ENCODE results near the gene CRYM. TPM values are rescaled to one million over a fixed set of nuclear protein-coding genes. Genes with fewer than 3 reads are reported as not detected.
A peak's percentile ranks its signal among the peaks of the same experiment; 100 is the strongest.
"Not testable (repeated sequence)": the region's sequence is repeated elsewhere in the genome, so short reads cannot be mapped to it uniquely, and the experiment has no call there.

The CRYM gene
- total RNA-seq, 1 donor from 2014 or later: 9.3 TPM

- H3K36me3 ChIP-seq: no peaks in the 10 kb centered on the region
- H3K4me3 ChIP-seq: no peak overlapping the region
- no peak overlapping the region for H3K27ac ChIP-seq
- DNase-seq (no peak), ATAC-seq (no peak)
- intact Hi-C loops (cut with DNase I): no loop called here
- H3K9me3 ChIP-seq: no peaks in the 10 kb centered on the region
- H3K4me1 ChIP-seq: peaks cover 7% of the 10 kb centered on the region
- TF ChIP-seq, protein P1, sequence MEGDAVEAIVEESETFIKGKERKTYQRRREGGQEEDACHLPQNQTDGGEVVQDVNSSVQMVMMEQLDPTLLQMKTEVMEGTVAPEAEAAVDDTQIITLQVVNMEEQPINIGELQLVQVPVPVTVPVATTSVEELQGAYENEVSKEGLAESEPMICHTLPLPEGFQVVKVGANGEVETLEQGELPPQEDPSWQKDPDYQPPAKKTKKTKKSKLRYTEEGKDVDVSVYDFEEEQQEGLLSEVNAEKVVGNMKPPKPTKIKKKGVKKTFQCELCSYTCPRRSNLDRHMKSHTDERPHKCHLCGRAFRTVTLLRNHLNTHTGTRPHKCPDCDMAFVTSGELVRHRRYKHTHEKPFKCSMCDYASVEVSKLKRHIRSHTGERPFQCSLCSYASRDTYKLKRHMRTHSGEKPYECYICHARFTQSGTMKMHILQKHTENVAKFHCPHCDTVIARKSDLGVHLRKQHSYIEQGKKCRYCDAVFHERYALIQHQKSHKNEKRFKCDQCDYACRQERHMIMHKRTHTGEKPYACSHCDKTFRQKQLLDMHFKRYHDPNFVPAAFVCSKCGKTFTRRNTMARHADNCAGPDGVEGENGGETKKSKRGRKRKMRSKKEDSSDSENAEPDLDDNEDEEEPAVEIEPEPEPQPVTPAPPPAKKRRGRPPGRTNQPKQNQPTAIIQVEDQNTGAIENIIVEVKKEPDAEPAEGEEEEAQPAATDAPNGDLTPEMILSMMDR (IDR thresholded peaks at IDR 0.05): no peak
- peaks cover 37% of the 10 kb centered on the region for H3K27me3 ChIP-seq (ENCODE audit: low read depth)
These were observed 2.6 kb downstream of the CRYM start for GRCh38 chr16:21275529-21275928.

GRCh38 chr16:21274172-21274726 is 3.8 kb downstream of the CRYM start:
- no peak for DNase-seq
- intact Hi-C loops (cut with DNase I): no loop called here
- no peak for ATAC-seq
- H3K4me1 ChIP-seq: peaks cover 7% of the 10 kb centered on the region
- no peak overlapping the region for H3K27ac ChIP-seq
- no peaks in the 10 kb centered on the region for H3K36me3 ChIP-seq
- TF ChIP-seq, protein P1 (IDR thresholded peaks at IDR 0.05): no peak
- no peaks in the 10 kb centered on the region for H3K9me3 ChIP-seq
- no peak overlapping the region for H3K4me3 ChIP-seq
- peaks cover 37% of the 10 kb centered on the region for H3K27me3 ChIP-seq (ENCODE audit: low read depth)

- H3K27me3 ChIP-seq (ENCODE audit: low read depth): peaks cover 28% of the 10 kb centered on the region
- H3K4me1 ChIP-seq; H3K9me3 ChIP-seq; H3K27ac ChIP-seq; intact Hi-C loops (cut with DNase I); H3K4me3 ChIP-seq; ATAC-seq; H3K36me3 ChIP-seq; DNase-seq: not testable (repeated sequence)
These were observed 5.3 kb downstream of the CRYM start for GRCh38 chr16:21272763-21273162.

GRCh38 chr16:21272253-21272652 is 5.8 kb downstream of the CRYM start:
- intact Hi-C loops (cut with DNase I): no loop called here
- no peaks in the 10 kb centered on the region for H3K9me3 ChIP-seq
- H3K36me3 ChIP-seq: no peaks in the 10 kb centered on the region
- H3K27me3 ChIP-seq (ENCODE audit: low read depth): peaks cover 23% of the 10 kb centered on the region
- H3K4me1 ChIP-seq: no peaks in the 10 kb centered on the region
- no peak overlapping the region for H3K4me3 ChIP-seq
- TF ChIP-seq, protein P1 (IDR thresholded peaks at IDR 0.05): no peak
- H3K27ac ChIP-seq: no peak overlapping the region
- DNase-seq: no peak
- no peak for ATAC-seq

DNA sequence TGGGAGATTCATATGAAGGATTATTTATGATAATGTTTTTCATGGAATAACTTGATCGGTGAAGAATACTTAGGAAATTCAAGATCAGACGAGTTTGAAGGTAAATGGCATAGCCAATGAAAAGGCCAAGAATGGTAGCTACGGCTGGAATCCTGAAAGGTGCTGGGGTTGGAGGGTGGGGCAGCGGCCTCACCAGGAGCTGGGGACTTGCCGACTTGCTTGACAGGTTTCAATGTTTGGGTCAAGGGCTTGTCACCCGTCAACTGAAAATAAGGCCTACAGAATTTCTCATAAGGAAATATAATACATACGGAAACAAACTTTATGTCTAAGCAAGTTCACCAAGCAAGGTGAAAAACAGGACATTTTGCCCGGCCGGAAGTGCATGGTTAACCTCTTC is 9.9 kb downstream of the CRYM start:
- Histone ChIP-seq H3K27me3 (ENCODE audit: low read depth) (no peaks in the 10 kb centered on the region), H3K36me3 (no peaks in the 10 kb centered on the region)
- intact Hi-C loops (cut with DNase I): no loop called here

DNA sequence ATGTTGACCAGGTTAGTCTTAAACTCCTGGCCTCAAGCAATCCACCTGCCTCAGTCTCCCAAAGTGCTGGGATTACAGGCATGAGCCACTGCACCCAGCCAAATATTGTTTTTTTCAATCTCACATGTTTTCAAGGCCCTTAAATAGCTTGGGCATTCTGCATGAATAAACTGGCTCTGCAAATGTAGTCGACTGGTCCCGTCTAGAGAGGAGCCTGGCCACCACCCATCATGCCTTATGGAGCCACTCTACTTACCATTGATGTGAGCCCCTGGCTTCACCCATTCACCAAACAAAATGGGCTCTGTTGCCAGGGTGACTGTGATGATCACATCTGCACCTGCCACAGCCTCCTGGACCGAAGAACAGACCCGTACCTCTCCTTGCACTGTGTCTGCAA is 10.8 kb downstream of the CRYM start:
- Histone ChIP-seq H3K9me3 (no peaks in the 10 kb centered on the region), H3K4me1 (no peaks in the 10 kb centered on the region), H3K4me3 (no peak overlapping the region), H3K27me3 (ENCODE audit: low read depth) (no peaks in the 10 kb centered on the region), H3K27ac (no peak overlapping the region), H3K36me3 (no peaks in the 10 kb centered on the region)
- intact Hi-C loops (cut with DNase I): no loop called here
- TF ChIP-seq, protein P1 (IDR thresholded peaks at IDR 0.05): no peak
- DNase-seq (no peak), ATAC-seq (no peak)

More for the DNA sequence above, 9.9 kb downstream of the CRYM start:
- Histone ChIP-seq H3K9me3 (no peaks in the 10 kb centered on the region), H3K4me1 (no peaks in the 10 kb centered on the region), H3K4me3 (no peak overlapping the region), H3K27ac (no peak overlapping the region)
- DNase-seq: no peak
- ATAC-seq: peak in 1 of 2 donors; percentile 45
- TF ChIP-seq, protein P1 (IDR thresholded peaks at IDR 0.05): no peak

Data from lower lobe of right lung (tissue), 2 donors.